HG02981 (cell line): ENCODE results near the gene PIANP.
"Not testable (repeated sequence)": the region's sequence is repeated elsewhere in the genome, so short reads cannot be mapped to it uniquely, and the experiment has no call there.

Experiments
- ATAC-seq: cut with Tn5 transposase; IDR thresholded peaks from one replicate; pipeline ENCODE4 v1.9.1; 2021; ENCODE audit warnings: mild to moderate bottlenecking, moderate library complexity; ENCODE audit not compliant: unreplicated experiment

Gene PIANP

DNA sequence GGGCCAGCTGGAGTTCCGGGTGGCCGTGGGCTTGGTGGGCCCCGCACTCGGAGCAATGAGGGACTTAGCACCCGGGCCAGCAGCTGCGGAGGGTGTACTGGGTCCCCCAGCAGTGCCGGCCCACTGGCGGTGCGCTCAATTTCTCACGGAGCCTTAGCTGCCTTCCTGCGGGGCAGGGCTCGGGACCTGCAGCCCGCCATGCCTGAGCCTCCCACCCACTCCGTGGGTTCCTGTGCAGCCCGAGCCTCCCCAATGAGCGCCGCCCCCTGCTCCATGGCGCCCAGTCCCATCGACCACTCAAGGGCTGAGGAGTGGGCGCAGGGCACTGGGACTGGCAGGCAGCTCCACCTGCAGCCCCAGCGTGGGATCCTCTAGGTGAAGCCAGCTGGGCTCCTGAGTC, 7.7 kb upstream of the PIANP start:
- not testable (repeated sequence) for ATAC-seq

DNA sequence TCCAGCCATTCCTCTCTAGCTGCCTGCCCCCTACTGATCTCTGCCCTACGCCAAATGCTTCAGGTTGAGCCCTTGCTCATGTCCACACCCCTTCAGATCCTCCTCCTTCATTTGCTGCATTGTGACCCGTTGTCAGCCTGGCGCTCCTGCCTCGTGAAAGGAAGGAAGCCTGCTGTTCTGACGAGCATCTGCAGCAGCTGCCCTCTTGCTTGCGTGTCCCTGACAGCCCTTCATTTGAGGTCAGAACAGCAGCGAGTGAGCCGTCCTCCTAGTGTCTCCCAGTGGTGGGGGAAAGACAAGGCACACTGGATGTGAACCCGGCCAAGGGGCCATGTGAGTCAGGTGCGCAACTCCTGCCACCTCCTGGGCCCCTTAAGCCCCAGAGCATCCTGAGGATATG, 3.0 kb upstream of the PIANP start:
- no peak for ATAC-seq

DNA sequence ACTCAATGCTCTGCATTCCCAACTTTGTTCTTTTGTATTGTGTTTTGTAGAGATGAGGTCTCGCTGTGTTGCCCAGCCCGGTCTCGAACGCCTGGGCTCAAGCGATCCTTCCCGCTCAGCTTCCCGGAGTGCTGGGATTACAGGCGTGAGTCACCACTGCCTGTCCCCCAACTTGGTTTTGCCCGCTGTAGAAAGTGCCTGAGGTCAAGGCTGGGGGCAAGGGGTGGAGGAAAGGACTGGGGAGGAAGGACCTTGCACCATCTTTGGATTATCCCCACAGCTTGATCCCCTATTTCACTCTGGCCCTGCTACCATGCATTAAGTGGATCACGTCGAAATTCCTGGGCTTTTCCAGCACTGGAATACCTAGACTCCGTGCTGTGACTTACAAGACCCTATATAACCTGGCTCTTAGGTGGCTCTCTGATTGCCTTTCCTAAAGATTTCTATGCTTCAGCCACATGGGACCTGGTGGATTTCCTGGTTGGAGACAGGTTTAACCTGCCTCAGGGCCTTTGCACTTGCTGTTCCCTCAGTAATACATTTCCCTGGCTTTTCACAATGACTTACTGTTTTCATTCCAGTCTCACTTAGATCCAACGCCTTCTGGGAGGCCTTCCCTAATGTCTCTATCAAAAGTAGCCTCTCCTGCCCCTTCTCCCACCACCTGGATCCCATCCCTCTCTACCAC, 608 bp upstream of the PIANP start:
- ATAC-seq, result no peak

DNA sequence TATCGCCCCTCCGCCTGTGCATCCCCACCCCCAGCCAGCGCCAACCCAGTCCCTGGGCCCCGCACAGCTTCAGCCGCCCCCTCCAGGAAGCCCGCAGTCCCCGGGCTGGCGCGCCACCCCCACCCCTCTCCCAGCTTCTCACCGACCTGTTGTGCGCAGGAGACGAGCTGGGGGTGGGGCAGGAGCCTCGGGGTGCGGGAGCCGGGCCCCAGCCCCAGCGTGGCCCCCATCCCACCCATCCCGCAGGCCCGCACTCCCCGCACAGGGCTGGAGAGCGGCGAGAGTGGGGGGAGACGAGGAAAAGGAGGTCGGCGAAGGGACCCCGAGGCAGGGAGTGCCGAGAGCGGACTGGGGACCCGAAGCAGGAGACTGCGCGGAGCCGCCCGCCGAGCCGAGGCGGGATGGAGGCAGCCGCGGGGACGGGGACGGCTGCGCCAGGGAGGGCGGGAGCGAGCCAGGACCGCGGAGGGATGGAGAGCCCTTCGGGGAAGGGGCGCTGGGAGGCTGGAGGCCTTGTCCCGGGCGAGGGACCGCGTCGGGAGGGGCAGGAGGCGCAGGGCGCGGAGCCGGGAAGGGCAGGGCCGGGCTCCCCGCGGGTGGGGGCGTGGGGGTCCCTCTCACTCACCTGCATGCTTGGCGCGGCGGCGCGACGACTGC, 498 bp downstream of the PIANP start:
- ATAC-seq, result no peak

- ATAC-seq, result no peak
These were observed 1.2 kb downstream of the PIANP start for GRCh38 chr12:6699259-6699988.

DNA sequence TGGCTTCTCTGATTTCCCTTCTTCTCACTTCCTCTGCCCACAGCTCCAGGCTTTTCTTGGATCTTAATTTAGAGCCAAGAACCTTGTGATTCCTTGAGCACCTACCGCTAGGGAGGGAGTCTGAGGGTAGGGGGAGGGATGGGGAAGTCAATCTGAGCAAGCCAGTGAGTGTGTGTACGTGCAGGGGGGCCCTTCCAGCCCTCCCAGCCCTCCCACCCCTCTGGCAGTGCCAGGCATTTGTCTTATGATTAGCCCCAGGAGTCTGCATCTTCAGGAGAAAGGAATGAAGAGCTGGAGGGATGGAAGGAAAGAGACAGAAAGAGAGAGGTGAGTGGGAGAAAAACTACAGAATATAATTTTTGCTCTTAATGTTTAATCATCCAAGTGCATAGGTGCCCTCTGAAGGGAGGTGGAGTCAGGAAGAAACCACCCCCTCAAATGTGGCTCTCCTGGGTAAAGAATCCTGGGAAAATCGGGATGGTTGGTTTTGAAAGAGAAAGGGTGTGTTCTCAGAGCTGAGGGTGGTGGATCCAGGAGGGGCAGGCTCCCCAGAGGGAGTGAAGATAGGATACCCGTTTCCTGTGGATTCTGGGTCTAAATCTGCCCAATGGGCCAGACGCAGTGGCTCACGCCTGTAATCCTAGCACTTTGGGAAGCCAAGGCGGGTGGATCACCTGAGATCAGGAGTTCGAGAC, 2.1 kb downstream of the PIANP start:
- no peak for ATAC-seq

- ATAC-seq, result no peak
These were observed 2.8 kb downstream of the PIANP start for GRCh38 chr12:6697584-6698351.

DNA sequence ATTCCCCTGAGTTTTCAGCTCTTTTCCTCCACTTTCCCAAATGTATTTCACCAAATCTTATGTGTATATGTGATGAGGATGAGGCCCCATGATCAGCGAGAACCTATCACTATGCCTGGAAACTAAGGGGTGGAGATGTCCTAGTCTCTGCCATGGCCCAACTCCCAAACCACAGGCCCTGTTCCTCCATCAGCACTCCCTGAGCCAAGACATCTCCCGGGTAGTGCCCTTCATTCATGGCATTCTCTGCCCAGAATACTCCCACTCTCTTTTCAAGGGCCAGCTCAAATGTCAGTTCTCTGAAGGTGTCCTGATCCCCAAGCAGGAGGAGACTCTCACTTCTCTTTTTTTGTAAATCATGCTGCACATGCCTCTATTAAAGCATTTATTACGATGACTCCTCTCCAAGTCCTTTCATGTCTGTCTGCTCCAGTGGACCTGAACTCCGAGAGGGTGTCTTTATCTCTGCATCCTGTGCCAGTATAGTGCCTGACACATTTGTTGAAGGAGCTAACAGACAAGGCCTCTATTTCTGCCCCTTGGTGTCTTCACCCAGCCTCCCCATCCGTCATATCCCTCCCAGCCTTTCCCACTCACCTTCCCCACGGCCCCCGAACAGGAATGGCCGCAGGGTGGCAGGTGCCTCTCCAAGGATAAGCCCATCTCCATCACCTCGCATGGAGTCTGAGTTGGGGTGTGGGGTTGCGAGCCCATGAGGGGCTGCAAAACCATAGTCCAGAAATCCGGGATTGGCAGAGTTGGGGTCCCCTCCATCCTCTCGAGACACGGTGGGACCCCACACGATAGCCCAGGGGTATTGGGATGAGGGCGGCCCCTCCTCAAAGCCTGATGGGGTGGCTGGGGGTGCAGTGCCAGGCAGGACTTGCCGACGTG, 3.7 kb downstream of the PIANP start:
- ATAC-seq, result no peak

- no peak for ATAC-seq
These were observed 5.1 kb downstream of the PIANP start for GRCh38 chr12:6695313-6696045.

GRCh38 chr12:6694701-6695100, 5.9 kb downstream of the PIANP start:
- ATAC-seq, result no peak

- no peak for ATAC-seq
These were observed 6.7 kb downstream of the PIANP start for GRCh38 chr12:6693832-6694355.

- ATAC-seq, result no peak
These were observed 7.7 kb downstream of the PIANP start for GRCh38 chr12:6692888-6693287.

- ATAC-seq, result no peak
These were observed 9.1 kb downstream of the PIANP start for GRCh38 chr12:6691473-6691872.

DNA sequence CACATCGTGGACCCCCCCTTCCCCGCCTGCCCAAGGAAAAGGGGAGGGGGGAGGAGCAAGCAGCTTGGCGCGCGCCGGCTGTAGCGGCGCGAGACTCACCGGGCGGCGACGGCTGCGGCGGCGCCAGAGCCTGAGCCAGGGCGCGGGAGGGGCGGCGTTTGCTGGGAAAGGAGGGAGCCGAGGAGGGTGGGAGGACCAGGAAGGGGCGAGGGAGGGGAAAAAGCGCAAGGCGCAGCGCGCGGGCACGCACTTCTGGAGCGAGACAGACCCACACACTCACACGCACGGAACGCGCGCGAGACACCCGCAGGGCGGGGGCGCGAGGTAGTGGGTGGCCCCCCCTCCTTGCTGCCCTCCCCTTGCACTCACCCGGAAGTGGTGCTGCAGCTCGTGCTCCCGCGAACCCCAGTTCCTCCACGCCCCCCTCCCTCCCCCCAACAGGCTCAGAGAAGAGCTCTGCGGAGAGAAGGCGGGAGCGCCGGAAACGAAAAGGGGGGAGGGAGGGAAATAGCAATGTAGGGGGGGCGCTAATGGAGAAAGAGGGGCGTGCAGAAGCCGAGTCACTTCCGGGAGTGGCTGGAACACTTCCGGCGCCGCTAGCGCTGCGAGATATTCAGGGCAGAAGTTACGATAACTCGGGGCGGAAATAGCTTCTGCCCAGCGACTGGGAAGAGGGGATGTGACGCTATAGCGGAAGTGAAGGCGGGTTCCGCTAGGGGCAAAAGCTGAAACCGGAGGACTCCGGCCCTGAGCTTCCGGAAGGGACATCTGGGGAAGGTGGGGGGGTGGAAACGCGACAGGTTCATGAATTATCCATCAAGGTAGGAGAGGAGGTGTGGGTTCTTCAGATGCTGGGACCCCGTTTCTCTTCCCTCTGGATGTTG, 11.4 kb downstream of the PIANP start, which contains the start of gene ZNF384:
Gene ZNF384 (minus strand): TSS at position 377 of the 884 bp plus-strand sequence. CDS start 9,855 bp downstream, outside the sequence.
- peak; percentile 84 for ATAC-seq

DNA sequence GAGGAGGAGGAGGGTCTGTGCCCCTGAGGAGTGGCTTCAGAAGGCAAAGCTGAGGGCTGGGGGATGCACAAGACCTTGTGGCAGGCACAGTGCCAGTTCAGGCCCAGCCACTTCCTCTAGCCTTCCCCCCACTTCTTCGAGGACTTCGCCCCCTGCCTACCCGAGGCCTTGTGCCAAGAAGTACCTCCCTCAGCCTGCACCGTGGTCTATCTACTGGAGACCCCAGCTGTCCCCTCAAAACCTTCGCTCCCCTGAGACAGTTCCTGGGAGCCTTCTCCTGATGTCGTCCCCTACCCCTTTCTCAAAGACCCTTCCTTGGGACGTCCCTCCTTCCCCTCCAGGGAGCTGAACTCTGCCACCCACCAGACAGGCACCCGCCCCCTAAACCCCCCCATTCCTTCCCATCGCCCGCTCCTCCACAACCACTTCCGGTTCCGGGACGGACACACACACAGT, 12.0 kb downstream of the PIANP start:
- ATAC-seq, result no peak

- ATAC-seq, result no peak
These were observed 14.8 kb downstream of the PIANP start for GRCh38 chr12:6685814-6686213.

DNA sequence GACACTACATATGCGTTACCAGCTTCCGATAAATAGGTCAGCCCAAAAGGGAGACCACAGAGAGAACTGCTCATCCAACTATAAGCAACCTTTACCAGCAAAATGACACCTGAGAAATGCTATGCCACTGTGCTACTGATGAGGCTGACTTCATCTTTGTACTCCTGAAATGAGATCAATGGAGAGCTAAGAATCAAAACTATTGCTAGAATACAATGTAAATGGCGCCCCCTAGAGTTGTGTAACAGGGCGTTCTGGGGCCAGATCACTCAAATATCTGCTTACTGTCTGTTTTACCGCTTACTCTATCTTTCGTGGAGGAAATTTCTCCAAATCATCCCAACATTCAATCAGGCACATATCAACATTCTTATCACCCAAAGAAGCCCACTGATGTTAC, 16.0 kb downstream of the PIANP start:
- ATAC-seq, result no peak

GRCh38 chr12:6676962-6677361, 23.7 kb downstream of the PIANP start:
- no peak for ATAC-seq
